ENCODE results near the gene KLHDC7B.
A peak's percentile ranks its signal among the peaks of the same experiment; 100 is the strongest.
"Not testable (repeated sequence)": the region's sequence is repeated elsewhere in the genome, so short reads cannot be mapped to it uniquely, and the experiment has no call there.

The KLHDC7B gene

DNA sequence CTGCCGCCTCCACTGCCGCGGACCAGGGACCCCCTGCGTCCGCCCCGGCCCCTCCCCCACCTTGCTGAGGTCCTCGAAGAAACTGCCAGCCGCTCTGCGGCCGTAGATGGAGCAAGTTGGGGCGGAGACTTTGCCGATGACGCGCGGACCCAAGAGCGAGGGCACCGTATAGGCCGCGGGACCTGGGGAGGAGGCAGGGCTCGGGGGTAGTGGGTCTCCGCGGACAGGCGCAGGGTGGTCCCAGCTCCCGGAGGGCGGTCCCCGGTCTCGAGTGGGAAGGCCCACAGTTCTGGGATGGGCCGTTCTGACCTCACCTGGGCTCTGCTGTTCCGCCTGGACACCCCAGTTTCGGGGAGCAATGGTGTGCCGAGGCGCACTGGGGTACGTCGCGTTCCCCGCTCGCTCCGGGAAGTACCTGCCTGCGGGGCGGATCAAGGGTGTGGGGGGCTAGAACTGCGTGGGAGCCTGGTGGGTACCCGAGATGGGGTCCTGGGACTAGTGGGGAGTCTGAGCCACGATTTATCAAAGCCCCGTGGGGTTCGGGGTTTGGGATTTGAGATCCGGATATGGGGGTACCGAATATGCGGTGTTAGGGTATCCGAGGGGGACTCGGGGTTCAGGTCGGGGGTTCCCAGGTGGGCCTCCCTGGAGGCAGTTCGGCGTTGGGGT, 14.7 kb upstream of the KLHDC7B start:
- H3K4me3 ChIP-seq (replicated peaks; ENCODE audit: low read depth, low read length), result peak overlapping the region; percentile 62
- DNase-seq (ENCODE audit: low read depth), result peak; percentile 90
- TF ChIP-seq, protein P1, sequence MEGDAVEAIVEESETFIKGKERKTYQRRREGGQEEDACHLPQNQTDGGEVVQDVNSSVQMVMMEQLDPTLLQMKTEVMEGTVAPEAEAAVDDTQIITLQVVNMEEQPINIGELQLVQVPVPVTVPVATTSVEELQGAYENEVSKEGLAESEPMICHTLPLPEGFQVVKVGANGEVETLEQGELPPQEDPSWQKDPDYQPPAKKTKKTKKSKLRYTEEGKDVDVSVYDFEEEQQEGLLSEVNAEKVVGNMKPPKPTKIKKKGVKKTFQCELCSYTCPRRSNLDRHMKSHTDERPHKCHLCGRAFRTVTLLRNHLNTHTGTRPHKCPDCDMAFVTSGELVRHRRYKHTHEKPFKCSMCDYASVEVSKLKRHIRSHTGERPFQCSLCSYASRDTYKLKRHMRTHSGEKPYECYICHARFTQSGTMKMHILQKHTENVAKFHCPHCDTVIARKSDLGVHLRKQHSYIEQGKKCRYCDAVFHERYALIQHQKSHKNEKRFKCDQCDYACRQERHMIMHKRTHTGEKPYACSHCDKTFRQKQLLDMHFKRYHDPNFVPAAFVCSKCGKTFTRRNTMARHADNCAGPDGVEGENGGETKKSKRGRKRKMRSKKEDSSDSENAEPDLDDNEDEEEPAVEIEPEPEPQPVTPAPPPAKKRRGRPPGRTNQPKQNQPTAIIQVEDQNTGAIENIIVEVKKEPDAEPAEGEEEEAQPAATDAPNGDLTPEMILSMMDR (IDR thresholded peaks at IDR 0.05; ENCODE audit: low read length, missing control alignments), result no peak

DNA sequence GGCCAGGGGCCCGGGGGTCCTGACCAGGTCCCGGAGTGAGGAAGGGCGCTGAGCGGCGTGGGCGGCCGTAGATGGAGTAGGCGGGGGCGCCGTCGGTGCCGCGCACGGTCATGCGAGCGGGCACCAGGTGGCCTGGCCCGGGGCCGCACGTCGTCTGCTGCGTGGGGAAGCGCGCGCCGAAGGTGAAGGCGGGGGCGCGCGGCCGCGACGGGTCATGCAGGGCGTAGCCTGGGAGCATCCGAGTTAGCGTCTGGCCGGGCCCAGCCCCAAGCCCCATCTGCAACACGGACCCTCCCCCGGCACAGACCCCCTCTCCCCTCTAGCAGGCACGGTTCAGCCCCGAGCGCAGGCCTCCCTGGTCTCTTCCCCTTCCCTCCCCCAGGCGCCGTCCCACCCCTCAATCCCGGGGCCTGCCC, 14.1 kb upstream of the KLHDC7B start:
- H3K4me3 ChIP-seq (replicated peaks; ENCODE audit: low read depth, low read length), result peak overlapping the region; percentile 62
- TF ChIP-seq, protein P1 (IDR thresholded peaks at IDR 0.05; ENCODE audit: low read length, missing control alignments), result no peak
- peak; percentile 42 for DNase-seq (ENCODE audit: low read depth)

DNA sequence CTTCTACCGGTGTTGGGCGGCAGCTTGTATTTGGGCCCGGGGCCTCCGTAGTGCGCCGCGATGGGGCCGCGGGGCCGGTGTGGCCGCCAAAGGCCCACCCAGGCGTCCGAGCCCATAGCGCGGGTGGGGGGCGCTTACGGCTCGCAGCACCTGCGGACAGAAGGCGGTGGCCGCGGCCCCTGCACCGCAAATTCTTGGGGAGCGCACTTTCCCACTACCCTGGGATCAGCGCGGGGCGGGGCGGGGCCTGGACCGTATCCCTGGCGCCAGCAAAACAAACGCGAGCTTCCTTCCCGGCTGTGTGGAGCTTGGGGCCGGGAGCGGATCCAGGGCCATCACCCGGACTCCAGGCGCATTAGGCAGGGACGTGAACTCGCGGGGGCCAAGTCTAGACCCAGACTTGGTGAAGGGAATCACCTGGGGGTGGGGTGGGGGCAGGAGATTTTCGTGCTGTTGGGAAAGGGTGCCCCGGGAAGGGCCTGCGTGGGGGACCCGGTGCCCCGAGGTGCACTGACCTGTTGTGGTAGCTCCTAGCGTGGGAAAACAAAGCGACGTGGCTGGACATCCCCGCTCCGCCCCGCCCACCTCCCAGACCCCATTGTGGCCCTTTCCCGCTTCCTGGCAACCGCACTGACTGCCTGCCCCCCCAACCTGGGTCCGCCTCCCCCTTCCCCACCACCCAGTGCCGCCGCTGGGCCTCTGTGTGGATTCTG, 13.6 kb upstream of the KLHDC7B start:
- peak; percentile 75 for DNase-seq (ENCODE audit: low read depth)
- H3K4me3 ChIP-seq (replicated peaks; ENCODE audit: low read depth, low read length), result peak overlapping the region; percentile 62
- TF ChIP-seq, protein P1 (IDR thresholded peaks at IDR 0.05; ENCODE audit: low read length, missing control alignments), result no peak

DNA sequence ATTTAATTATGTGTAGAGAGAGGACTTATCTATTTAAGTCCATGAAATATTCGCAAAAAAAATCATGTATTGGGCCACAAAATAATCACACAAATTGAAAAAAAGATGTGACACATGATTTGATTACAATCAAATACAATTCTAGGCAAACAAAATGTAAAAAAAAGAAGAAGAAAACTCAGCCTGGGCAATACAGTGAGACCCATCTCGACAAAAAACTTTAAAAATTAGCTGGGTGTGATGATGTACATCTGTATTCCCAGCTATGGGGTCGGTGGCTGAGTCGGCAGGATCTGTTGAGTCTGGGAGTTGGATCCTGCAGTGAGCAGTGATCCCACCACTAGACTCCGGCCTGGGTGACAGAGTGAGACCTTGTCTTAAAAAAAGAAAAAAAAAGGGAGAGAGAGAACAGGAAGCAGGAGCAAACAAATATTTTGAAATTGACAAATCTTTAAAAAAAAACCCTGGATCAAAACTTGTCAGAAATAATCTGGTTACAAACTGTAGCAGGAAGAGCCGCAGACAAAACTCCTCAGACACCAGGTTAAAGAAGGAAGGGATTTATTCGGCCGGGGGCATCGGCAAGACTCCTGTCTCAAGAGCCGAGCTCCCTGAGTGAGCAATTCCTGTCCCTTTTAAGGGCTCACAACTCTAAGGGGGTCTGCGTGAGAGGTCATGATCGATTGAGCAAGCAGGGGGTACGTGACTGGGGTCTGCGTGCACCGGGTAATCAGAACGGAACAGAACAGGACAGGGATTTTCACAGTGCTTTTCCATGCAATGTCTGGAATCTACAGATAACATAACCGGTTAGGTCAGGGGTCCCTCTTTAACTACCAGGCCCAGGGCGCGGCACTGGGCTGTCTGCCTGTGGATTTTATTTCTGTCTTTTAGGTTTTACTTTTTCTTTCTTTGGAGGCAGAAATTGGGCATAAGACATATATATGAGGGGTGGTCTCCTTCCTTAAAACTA, 12.6 kb upstream of the KLHDC7B start:
- no peak overlapping the region for H3K4me3 ChIP-seq (replicated peaks; ENCODE audit: low read depth, low read length)
- DNase-seq (ENCODE audit: low read depth), result no peak
- TF ChIP-seq, protein P1 (IDR thresholded peaks at IDR 0.05; ENCODE audit: low read length, missing control alignments), result no peak

DNA sequence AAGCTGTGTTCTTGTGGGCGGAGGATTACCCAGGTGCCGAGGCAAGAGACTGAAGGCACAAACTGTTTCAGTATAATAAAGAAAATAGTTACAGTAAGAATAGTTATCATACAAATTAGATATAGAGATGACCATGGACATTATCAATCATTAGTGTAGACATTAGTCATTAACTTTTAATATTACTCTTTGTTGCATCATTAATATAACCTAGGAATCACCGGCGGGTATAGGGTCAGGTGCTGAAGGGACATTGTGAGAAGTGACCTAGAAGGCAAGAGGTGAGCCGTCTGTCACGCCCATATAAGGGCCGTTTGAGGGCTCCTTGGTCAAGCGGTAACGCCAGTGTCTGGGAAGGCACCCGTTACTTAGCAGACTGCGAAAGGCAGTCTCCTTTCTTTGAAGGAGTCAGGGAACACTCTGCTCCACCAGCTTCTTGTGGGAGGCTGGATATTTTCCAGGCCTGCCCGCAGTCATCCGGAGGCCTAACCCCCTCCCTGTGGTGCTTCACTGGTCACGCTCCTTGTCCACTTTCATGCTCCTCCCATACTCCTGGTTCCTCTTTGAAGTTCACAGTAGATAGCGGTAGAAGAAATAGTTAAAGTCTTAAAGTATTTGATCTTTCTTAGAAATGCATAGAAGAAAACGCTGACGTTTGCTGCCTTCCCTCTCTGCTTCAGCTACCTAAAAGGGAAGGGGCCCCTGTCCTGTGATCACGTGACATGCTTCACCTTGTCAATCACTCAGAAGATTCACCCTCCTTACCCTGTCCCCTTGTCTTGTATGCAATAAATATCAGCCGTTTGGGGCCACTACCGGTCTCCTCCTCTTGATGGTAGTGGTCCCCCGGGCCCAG, 11.6 kb upstream of the KLHDC7B start:
- H3K4me3 ChIP-seq (replicated peaks; ENCODE audit: low read depth, low read length), result not testable (repeated sequence)
- DNase-seq (ENCODE audit: low read depth), result peak; percentile 83

DNA sequence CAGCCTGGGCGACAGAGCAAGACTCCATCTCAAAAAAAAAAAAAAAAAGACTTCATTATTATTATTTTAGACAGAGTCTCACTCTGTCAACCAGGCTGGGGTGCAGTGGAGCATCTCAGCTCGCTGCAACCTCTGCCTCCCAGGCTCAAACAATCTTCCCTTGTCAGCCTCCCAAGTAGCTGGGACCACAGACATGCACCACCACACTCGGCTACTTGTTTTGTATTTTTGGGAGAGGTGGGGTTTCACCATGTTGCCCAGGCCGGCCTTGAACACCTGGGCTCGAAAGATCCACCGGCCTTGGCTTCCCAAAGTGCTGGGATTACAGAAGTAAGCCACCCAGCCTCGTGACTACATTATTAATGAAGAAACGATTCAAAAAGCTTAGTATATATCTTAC, 10.6 kb upstream of the KLHDC7B start:
- H3K4me3 ChIP-seq (replicated peaks; ENCODE audit: low read depth, low read length), result no peak overlapping the region
- TF ChIP-seq, protein P1 (IDR thresholded peaks at IDR 0.05; ENCODE audit: low read length, missing control alignments), result no peak
- DNase-seq (ENCODE audit: low read depth), result no peak
